ENCODE results near the gene ACOX3. TPM values are rescaled to one million over a fixed set of nuclear protein-coding genes. Genes with fewer than 3 reads are reported as not detected.

ACOX3 gene
- total RNA-seq, 1 experiment from 2014 or later = 11.0 TPM

- no peak for TF ChIP-seq CTCF (IDR thresholded peaks at IDR 0.05; ENCODE audit: unreplicated experiment)
- Mint-ChIP-seq H3K27ac (ENCODE audit: unreplicated experiment) (no peak overlapping the region), H3K4me1 (ENCODE audit: low read depth, unreplicated experiment) (no peaks in the 10 kb centered on the region), H3K4me3 (ENCODE audit: low read depth, unreplicated experiment) (no peak overlapping the region), H3K9me3 (ENCODE audit: low read depth, unreplicated experiment) (no peaks in the 10 kb centered on the region), H3K36me3 (ENCODE audit: insufficient read depth, unreplicated experiment) (no peaks in the 10 kb centered on the region), H3K27me3 (ENCODE audit: unreplicated experiment) (no peaks in the 10 kb centered on the region)
- intact Hi-C loops (cut with micrococcal nuclease; ENCODE audit: unreplicated experiment) = no loop called here
- DNase-seq = no peak
- CTCF ChIA-PET = no interaction called here
- no TSS peak for BruUV-seq (replicated peaks)
These were observed 56.0 kb downstream of the ACOX3 start for GRCh38 chr4:8384397-8385060.

GRCh38 chr4:8383451-8384160, 56.9 kb downstream of the ACOX3 start:
- DNase-seq = no peak
- H3K4me1 Mint-ChIP-seq (ENCODE audit: low read depth, unreplicated experiment) = no peaks in the 10 kb centered on the region
- no TSS peak for BruUV-seq (replicated peaks)
- no peak overlapping the region for H3K27ac Mint-ChIP-seq (ENCODE audit: unreplicated experiment)
- no peaks in the 10 kb centered on the region for H3K36me3 Mint-ChIP-seq (ENCODE audit: insufficient read depth, unreplicated experiment)
- H3K9me3 Mint-ChIP-seq (ENCODE audit: low read depth, unreplicated experiment) = no peaks in the 10 kb centered on the region
- no peak overlapping the region for H3K4me3 Mint-ChIP-seq (ENCODE audit: low read depth, unreplicated experiment)
- intact Hi-C loops (cut with micrococcal nuclease; ENCODE audit: unreplicated experiment) = no loop called here
- CTCF ChIA-PET = no interaction called here
- H3K27me3 Mint-ChIP-seq (ENCODE audit: unreplicated experiment) = no peaks in the 10 kb centered on the region
- TF ChIP-seq CTCF (IDR thresholded peaks at IDR 0.05; ENCODE audit: unreplicated experiment) = no peak

- no TSS peak for BruUV-seq (replicated peaks)
- H3K4me3 Mint-ChIP-seq (ENCODE audit: low read depth, unreplicated experiment) = no peak overlapping the region
- CTCF ChIA-PET = interaction anchor here (0.7 kb wide), 1 partner anchor 1150 kb away, joined by 5 read pairs; no protein-coding TSS in a partner anchor
- no peaks in the 10 kb centered on the region for H3K9me3 Mint-ChIP-seq (ENCODE audit: low read depth, unreplicated experiment)
- TF ChIP-seq CTCF (IDR thresholded peaks at IDR 0.05; ENCODE audit: unreplicated experiment) = no peak
- no peak overlapping the region for H3K27ac Mint-ChIP-seq (ENCODE audit: unreplicated experiment)
- no peaks in the 10 kb centered on the region for H3K36me3 Mint-ChIP-seq (ENCODE audit: insufficient read depth, unreplicated experiment)
- no peak for DNase-seq
- no peaks in the 10 kb centered on the region for H3K27me3 Mint-ChIP-seq (ENCODE audit: unreplicated experiment)
- intact Hi-C loops (cut with micrococcal nuclease; ENCODE audit: unreplicated experiment) = no loop called here
- H3K4me1 Mint-ChIP-seq (ENCODE audit: low read depth, unreplicated experiment) = no peaks in the 10 kb centered on the region
These were observed 57.5 kb downstream of the ACOX3 start for GRCh38 chr4:8383016-8383415.

GRCh38 chr4:8381814-8382581, 58.5 kb downstream of the ACOX3 start:
- no TSS peak for BruUV-seq (replicated peaks)
- H3K27ac Mint-ChIP-seq (ENCODE audit: unreplicated experiment) = no peak overlapping the region
- CTCF ChIA-PET = interaction anchor here (0.7 kb wide), 1 partner anchor 1151 kb away, joined by 5 read pairs; no protein-coding TSS in a partner anchor

More at GRCh38 chr4:8381814-8382581, 58.5 kb downstream of the ACOX3 start:
- H3K4me1 Mint-ChIP-seq (ENCODE audit: low read depth, unreplicated experiment) = no peaks in the 10 kb centered on the region
- H3K9me3 Mint-ChIP-seq (ENCODE audit: low read depth, unreplicated experiment) = no peaks in the 10 kb centered on the region
- no peak overlapping the region for H3K4me3 Mint-ChIP-seq (ENCODE audit: low read depth, unreplicated experiment)
- TF ChIP-seq CTCF (IDR thresholded peaks at IDR 0.05; ENCODE audit: unreplicated experiment) = no peak
- H3K36me3 Mint-ChIP-seq (ENCODE audit: insufficient read depth, unreplicated experiment) = no peaks in the 10 kb centered on the region
- intact Hi-C loops (cut with micrococcal nuclease; ENCODE audit: unreplicated experiment) = no loop called here
- no peak for DNase-seq
- H3K27me3 Mint-ChIP-seq (ENCODE audit: unreplicated experiment) = no peaks in the 10 kb centered on the region
